HepG2 (cell line): ENCODE results near the gene SRP68. TPM values are rescaled to one million over a fixed set of nuclear protein-coding genes. Genes with fewer than 3 reads are reported as not detected.

Experiments used
- AKAP8 ChIP-seq: sonication (generic); formaldehyde crosslinking; IDR thresholded peaks from 2 replicates; pipeline ENCODE4 v1.5.1; 2020; ENCODE audit warnings: mild to moderate bottlenecking, missing genetic modification reagents
- ATF2 ChIP-seq: sonication (generic); formaldehyde crosslinking; IDR thresholded peaks from 2 replicates; pipeline ENCODE4 v1.4.0; 2020; ENCODE audit warnings: missing genetic modification reagents
- CREM ChIP-seq, 2 experiments: sonication (generic) in 1 of 2; formaldehyde crosslinking in 1 of 2; IDR thresholded peaks; 2 replicates each; pipeline versions ENCODE4 v1.4.0 to v1.6.1; 2016 to 2020; ENCODE audit warnings: antibody characterized with exemption in 1 of 2, mild to moderate bottlenecking in 1 of 2, missing genetic modification reagents in 1 of 2
- CTCF ChIP-seq: sonication (generic); formaldehyde crosslinking; IDR thresholded peaks from 2 replicates; pipeline ENCODE4 v1.5.0; 2020; ENCODE audit warnings: mild to moderate bottlenecking, missing genetic modification reagents, moderate library complexity
- EZH2 ChIP-seq: conservative IDR thresholded peaks from 2 replicates; pipeline ENCODE4 v1.6.1; 2012; ENCODE audit warnings: mild to moderate bottlenecking, low read depth, low read length, moderate library complexity
- FOXO4 ChIP-seq: sonication (generic); formaldehyde crosslinking; conservative IDR thresholded peaks from 2 replicates; pipeline ENCODE4 v1.8.1; 2023; ENCODE audit warnings: missing genetic modification reagents
- HCFC1 ChIP-seq: fragments of 150-350 bp; IDR thresholded peaks from 2 replicates; pipeline ENCODE4 v1.6.1; 2014; ENCODE audit warnings: low read depth, low read length
- MAFG ChIP-seq: sonication (generic); formaldehyde crosslinking; IDR thresholded peaks from 2 replicates; pipeline ENCODE4 v1.5.1; 2020; ENCODE audit warnings: mild to moderate bottlenecking, missing genetic modification reagents
- NFKBIZ ChIP-seq: IDR thresholded peaks from 2 replicates; pipeline ENCODE4 v1.6.1; 2018; ENCODE audit warnings: missing genetic modification reagents, missing compliant biosample characterization
- NONO ChIP-seq, 2 experiments: fragments of 450-650 bp in 1 of 2; sonication (generic) in 1 of 2; formaldehyde crosslinking in 1 of 2; IDR thresholded peaks in 1 of 2; conservative IDR thresholded peaks in 1 of 2; 2 replicates each; pipeline versions ENCODE4 v1.6.1 to v1.8.0; 2017 to 2022; ENCODE audit warnings: mild to moderate bottlenecking in 1 of 2, missing genetic modification reagents in 1 of 2, moderate library complexity in 1 of 2
- NR1H2 ChIP-seq: sonication (generic); formaldehyde crosslinking; IDR thresholded peaks from 2 replicates; pipeline ENCODE4 v1.8.1; 2022; ENCODE audit warnings: low read depth, missing genetic modification reagents, borderline replicate concordance
- NR3C1 ChIP-seq: sonication (generic); formaldehyde crosslinking; IDR thresholded peaks from 2 replicates; pipeline ENCODE4 v1.4.0; 2020; ENCODE audit warnings: missing genetic modification reagents
- RAD21 ChIP-seq: fragments of 450-650 bp; formaldehyde crosslinking; IDR thresholded peaks from 2 replicates; pipeline ENCODE4 v1.5.0; 2020; ENCODE audit warnings: mild to moderate bottlenecking
- STAG1 ChIP-seq: sonication (generic); formaldehyde crosslinking; IDR thresholded peaks from 2 replicates; pipeline ENCODE4 v1.4.0; 2020; ENCODE audit warnings: missing genetic modification reagents
- TEAD3 ChIP-seq: optimal IDR thresholded peaks from 2 replicates; pipeline ENCODE3; 2016; ENCODE audit warnings: borderline replicate concordance
- ZBTB1 ChIP-seq: sonication (generic); formaldehyde crosslinking; IDR thresholded peaks from 2 replicates; pipeline ENCODE4 v1.4.0; 2020; ENCODE audit warnings: missing genetic modification reagents, borderline replicate concordance
- ZFP1 ChIP-seq: IDR thresholded peaks from 2 replicates; pipeline ENCODE4 v1.6.1; 2016
- ZNF616 ChIP-seq: sonication (generic); formaldehyde crosslinking; IDR thresholded peaks from 2 replicates; pipeline ENCODE4 v1.5.0; 2020; ENCODE audit warnings: low read depth, mild to moderate bottlenecking, missing genetic modification reagents
- ZNF777 ChIP-seq: sonication (generic); formaldehyde crosslinking; IDR thresholded peaks from 2 replicates; pipeline ENCODE4 v1.4.0; 2020; ENCODE audit warnings: missing genetic modification reagents
- ZSCAN9 ChIP-seq: IDR thresholded peaks from 2 replicates; pipeline ENCODE4 v1.6.1; 2016; ENCODE audit warnings: borderline replicate concordance
- polyA plus RNA-seq, 8 experiments: library from polyadenylated mRNA; depleted of rRNA in 3 of 8; stranded (reverse) in 7 of 8; unstranded in 1 of 8; fragments of >200 nt; fragmentation: Illumina TruSeq in 4 of 8; extraction: Trizol in 4 of 8; gene quantifications; 2 replicates each; pipeline versions ENCODE4 v1.2.1 to v1.2.3, GENCODE V29; 2011 to 2016; ENCODE audit warnings: low read depth in 4 of 8, missing spikeins in 1 of 8, mixed read lengths in 1 of 8; ENCODE audit not compliant: insufficient read depth in 1 of 8
- total RNA-seq, 5 experiments: library from RNA; depleted of rRNA; stranded (reverse); fragments of >200 nt; fragmentation: Illumina TruSeq; extraction: Trizol; gene quantifications; 2 replicates each; pipeline ENCODE4 v1.2.3, GENCODE V29; 2016; ENCODE audit warnings: low read depth in 1 of 5
- TF ChIP-seq, protein P1 (sequence below): sonication (generic); formaldehyde crosslinking; IDR thresholded peaks from 2 replicates; pipeline ENCODE4 v1.8.1; 2022; ENCODE audit warnings: low read depth, mild to moderate bottlenecking, missing genetic modification reagents

Gene SRP68
- total and polyA plus RNA-seq, 2 of the 13 experiments (the other 11 are each of a cell fraction or from before 2014, with no cell fraction given) = 39.8 to 74.3 TPM

DNA sequence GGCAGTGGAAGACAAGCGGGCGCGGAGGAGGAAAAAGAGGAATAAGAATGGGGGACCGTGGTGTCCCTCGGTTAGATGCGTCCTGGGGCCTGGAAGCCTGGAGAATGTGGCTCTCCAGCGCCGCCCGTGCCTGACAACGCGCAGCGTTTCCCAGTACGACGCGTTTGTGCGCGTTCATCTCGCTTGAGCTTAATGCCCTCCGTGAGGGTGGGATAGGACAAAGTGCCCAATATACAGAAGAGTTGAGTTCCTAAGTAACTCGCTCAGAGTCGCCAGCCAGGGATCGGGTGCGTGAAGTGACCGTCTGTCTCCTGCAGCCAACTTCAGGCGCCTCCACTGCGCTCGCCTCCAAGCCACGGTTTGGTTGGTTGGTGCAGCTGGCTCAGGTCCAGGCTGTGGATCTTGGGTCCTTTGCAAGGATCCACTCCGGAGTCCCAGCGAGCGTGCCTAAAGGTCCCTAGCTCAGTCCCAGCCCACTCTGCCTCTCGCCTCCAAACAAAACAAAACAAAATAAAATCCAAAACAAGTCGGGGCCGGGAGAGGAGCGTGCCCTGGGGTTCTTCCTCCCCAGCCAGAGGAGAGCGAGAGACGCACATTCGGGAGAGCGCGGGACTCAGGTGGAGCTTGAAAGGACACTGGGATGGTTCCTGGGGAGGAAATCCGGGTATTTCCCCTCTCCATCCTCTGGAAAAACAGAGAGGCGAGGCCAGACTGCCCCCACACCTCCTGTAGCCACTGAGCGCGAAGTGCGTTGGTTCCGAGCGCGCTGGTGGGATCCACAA is 3.2 kb upstream of the SRP68 start (continued):
- no peak for TF ChIP-seq ATF2
- TF ChIP-seq NFKBIZ (CRISPR knock-in tag) = no peak
- TF ChIP-seq MAFG (CRISPR knock-in tag) = no peak
- TF ChIP-seq ZNF616 (CRISPR knock-in tag) = no peak
- TF ChIP-seq NONO (IDR thresholded peaks at IDR 0.05) = no peak
- TF ChIP-seq NONO (CRISPR knock-in tag; conservative IDR thresholded peaks at IDR 0.05) = 0 out of 2 replicates have a peak, but pooled peaks have one; percentile 7
- TF ChIP-seq, protein P1, sequence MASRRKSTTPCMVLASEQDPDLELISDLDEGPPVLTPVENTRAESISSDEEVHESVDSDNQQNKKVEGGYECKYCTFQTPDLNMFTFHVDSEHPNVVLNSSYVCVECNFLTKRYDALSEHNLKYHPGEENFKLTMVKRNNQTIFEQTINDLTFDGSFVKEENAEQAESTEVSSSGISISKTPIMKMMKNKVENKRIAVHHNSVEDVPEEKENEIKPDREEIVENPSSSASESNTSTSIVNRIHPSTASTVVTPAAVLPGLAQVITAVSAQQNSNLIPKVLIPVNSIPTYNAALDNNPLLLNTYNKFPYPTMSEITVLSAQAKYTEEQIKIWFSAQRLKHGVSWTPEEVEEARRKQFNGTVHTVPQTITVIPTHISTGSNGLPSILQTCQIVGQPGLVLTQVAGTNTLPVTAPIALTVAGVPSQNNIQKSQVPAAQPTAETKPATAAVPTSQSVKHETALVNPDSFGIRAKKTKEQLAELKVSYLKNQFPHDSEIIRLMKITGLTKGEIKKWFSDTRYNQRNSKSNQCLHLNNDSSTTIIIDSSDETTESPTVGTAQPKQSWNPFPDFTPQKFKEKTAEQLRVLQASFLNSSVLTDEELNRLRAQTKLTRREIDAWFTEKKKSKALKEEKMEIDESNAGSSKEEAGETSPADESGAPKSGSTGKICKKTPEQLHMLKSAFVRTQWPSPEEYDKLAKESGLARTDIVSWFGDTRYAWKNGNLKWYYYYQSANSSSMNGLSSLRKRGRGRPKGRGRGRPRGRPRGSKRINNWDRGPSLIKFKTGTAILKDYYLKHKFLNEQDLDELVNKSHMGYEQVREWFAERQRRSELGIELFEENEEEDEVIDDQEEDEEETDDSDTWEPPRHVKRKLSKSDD (CRISPR knock-in tag) = 0 out of 2 replicates have a peak, but pooled peaks have one; percentile 49
- no peak for TF ChIP-seq HCFC1
- TF ChIP-seq FOXO4 (CRISPR knock-in tag) = no peak
- no peak for TF ChIP-seq ZBTB1
- TF ChIP-seq ZNF777 (CRISPR knock-in tag) = no peak
- TF ChIP-seq CREM (IDR thresholded peaks at IDR 0.05) = no peak
- no peak for TF ChIP-seq CREM (CRISPR knock-in tag; IDR thresholded peaks at IDR 0.05)
- peak; percentile 15; the same call in 1 of the 2 replicates for TF ChIP-seq RAD21 (CRISPR knock-in tag)
- TF ChIP-seq ZFP1 = no peak
- 0 out of 2 replicates have a peak, but pooled peaks have one; percentile 1 for TF ChIP-seq NR1H2 (CRISPR knock-in tag)
- peak; percentile 66 for TF ChIP-seq CTCF (CRISPR knock-in tag)
- no peak for TF ChIP-seq NR3C1 (CRISPR knock-in tag)
- TF ChIP-seq STAG1 (CRISPR knock-in tag) = peak; percentile 54
- peak; percentile 63; the same call in 1 of the 2 replicates for TF ChIP-seq EZH2
- no peak for TF ChIP-seq ZSCAN9 (CRISPR knock-in tag)
- peak; percentile 42 for TF ChIP-seq TEAD3 (CRISPR knock-in tag)
- no peak for TF ChIP-seq AKAP8
